ENCODE measurements around the gene CD48.

Gene CD48

GRCh38 chr1:160676869-160677597 is 34.6 kb downstream of the CD48 start:
- no peak for DNase-seq (ENCODE audit: low read depth)

- peak; percentile 62 for DNase-seq (ENCODE audit: low read depth)
These were observed 35.8 kb downstream of the CD48 start for GRCh38 chr1:160675641-160676410.

GRCh38 chr1:160674415-160674814 is 37.2 kb downstream of the CD48 start:
- no peak for DNase-seq (ENCODE audit: low read depth)

- DNase-seq (ENCODE audit: low read depth), result no peak
These were observed 38.6 kb downstream of the CD48 start for GRCh38 chr1:160672789-160673695.

GRCh38 chr1:160671603-160672517 is 39.8 kb downstream of the CD48 start:
- no peak for DNase-seq (ENCODE audit: low read depth)

GRCh38 chr1:160670701-160671100 is 40.9 kb downstream of the CD48 start:
- DNase-seq (ENCODE audit: low read depth), result no peak

- DNase-seq (ENCODE audit: low read depth), result no peak
These were observed 41.8 kb downstream of the CD48 start for GRCh38 chr1:160669802-160670201.

- DNase-seq (ENCODE audit: low read depth), result no peak
These were observed 42.3 kb downstream of the CD48 start for GRCh38 chr1:160669276-160669675.

- no peak for DNase-seq (ENCODE audit: low read depth)
These were observed 43.7 kb downstream of the CD48 start for GRCh38 chr1:160667896-160668295.

GRCh38 chr1:160666079-160666442 is 45.6 kb downstream of the CD48 start:
- DNase-seq (ENCODE audit: low read depth), result no peak

- DNase-seq (ENCODE audit: low read depth), result no peak
These were observed 46.1 kb downstream of the CD48 start for GRCh38 chr1:160665330-160666078.

- no peak for DNase-seq (ENCODE audit: low read depth)
These were observed 47.0 kb downstream of the CD48 start for GRCh38 chr1:160664573-160665051.

GRCh38 chr1:160662910-160663309 is 48.7 kb downstream of the CD48 start:
- DNase-seq (ENCODE audit: low read depth), result no peak

- no peak for DNase-seq (ENCODE audit: low read depth)
These were observed 52.1 kb downstream of the CD48 start for GRCh38 chr1:160659566-160659965.

- DNase-seq (ENCODE audit: low read depth), result no peak
These were observed 52.8 kb downstream of the CD48 start for GRCh38 chr1:160658814-160659193.

- DNase-seq (ENCODE audit: low read depth), result no peak
These were observed 53.3 kb downstream of the CD48 start for GRCh38 chr1:160658162-160658813.

GRCh38 chr1:160657250-160657781 is 54.3 kb downstream of the CD48 start:
- no peak for DNase-seq (ENCODE audit: low read depth)

- DNase-seq (ENCODE audit: low read depth), result no peak
These were observed 54.9 kb downstream of the CD48 start for GRCh38 chr1:160656737-160657136.

- DNase-seq (ENCODE audit: low read depth), result no peak
These were observed 58.0 kb downstream of the CD48 start for GRCh38 chr1:160653620-160654016.

Measured in T follicular helper cell (primary cell).